Left renal cortex interstitium (tissue), 4 donors: ENCODE measurements around the gene SPATS1. TPM values are rescaled to one million over a fixed set of nuclear protein-coding genes. Genes with fewer than 3 reads are reported as not detected.
"Not testable (repeated sequence)": the region's sequence is repeated elsewhere in the genome, so short reads cannot be mapped to it uniquely, and the experiment has no call there.

ENCODE experiments used
- DNase-seq, 4 donors: peaks; one replicate each; pipeline ENCODE4 v3.0.0-alpha.2; 2013; ENCODE audit warnings: low read depth in 4 of 4, low spot score in 2 of 4, missing footprints in 1 of 4
- polyA plus RNA-seq, 4 donors: library from polyadenylated mRNA; unstranded; fragments of 120-200 nt; gene quantifications; one replicate each; pipeline ENCODE4 v1.2.1, GENCODE V29; 2013; ENCODE audit not compliant: insufficient read length in 4 of 4

SPATS1 gene
- polyA plus RNA-seq, 4 donors = not detected

DNA sequence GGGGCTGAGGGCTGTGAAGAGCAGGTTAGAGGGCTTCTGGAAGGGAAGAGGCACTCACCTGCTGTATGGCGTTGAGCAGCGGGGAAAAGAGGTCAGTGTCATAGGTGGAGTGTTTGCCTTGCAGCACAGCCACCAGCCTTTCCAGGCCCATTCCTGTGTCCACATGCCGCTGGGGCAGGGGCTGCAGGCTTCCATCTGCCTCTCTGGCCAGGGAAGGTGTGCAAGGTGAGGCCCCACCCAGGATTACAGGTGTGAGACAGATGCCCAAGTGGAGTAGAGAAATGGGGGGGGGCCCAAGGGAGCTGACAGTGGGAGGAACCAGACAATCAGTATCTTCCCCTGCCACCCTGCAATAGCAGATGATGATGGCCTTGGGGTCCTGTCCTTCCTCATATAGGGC lies 32.2 kb upstream of the SPATS1 start:
- DNase-seq = no peak

DNA sequence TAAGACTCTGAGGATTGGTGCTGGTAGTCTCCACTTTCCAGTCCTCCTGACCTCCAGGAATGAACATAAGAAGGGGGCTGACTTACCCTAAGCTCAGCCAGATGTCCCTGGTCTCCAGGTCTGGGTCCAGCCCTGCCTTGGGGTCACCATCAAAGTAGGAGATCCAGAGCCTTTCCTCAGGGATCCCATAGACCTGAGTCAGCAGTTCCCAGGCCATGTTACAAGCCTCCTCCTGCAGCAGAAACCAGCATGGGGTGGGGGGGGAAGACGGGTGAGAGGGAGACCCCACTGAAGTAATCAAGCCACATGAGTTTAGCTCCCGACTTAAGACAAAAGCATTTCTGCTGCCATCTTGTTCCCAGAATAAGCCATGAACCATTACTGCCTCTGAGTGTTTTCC lies 31.1 kb upstream of the SPATS1 start:
- DNase-seq = no peak

DNA sequence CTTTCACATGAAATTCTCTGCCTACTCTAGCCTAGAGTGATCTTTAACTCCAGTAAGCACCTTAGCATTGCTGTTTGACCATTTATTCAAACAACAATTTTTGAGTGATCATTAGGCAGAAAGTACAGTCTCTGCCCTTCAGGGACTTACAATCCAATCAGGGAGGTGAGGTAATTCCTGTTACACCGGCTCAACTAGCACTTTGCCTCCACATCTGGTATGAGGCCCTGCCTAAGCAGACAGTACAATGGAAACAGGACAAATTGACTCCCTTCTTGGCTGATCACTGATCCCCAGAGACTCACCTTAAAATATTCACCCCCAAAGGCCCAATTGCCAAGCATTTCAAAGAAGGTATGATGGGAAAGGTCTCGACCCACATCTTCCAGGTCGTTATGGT lies 30.7 kb upstream of the SPATS1 start:
- no peak for DNase-seq

DNA sequence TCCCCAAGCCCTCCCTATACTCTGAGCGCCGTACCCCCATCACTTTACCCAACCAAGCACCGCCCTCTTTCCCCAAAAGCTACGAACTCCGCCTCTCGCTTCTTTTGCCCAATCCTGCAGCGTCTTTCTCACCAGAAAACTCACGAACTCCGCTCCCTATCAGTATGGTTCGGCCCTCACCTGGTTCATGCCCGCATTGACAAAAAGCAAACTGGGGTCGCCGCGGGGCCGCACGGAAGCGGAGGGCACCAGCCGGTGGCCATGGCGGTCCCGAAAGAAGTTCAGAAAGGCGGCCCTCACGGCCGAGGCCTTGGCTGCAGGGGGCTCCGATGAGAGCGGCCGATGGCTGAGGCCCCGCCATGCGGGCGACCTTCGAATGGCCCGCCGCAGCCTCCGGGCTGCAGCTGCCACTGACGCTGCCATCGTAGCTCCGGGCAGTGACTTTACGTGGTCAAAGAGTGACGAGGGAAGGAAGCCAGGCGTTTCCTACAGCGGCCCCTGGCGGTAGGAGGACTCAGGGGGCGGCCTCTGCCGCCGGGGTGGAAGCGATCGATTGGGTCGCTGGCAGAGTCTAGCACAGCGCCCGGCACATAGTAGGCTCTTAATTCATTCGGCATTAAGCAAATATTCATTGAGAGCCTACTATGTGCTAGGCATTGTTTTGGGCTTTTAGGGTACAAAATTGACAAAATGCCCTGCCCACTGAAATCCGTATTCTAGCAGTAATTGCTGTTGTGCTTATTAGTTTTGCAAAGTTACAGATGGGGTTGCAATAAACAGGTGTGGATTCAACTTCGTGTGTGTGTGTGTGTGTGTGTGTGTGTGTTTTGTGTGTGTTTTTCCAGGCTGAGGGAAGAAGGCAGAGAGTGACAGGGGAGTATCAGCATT lies 29.3 kb upstream of the SPATS1 start, which contains the start of gene AARS2:
Gene AARS2 (minus strand): TSS at position 447 of the 888 bp plus-strand sequence. CDS start 24 bp downstream, at position 423.
- peak; percentile 62 to 74 (median 66) for DNase-seq

DNA sequence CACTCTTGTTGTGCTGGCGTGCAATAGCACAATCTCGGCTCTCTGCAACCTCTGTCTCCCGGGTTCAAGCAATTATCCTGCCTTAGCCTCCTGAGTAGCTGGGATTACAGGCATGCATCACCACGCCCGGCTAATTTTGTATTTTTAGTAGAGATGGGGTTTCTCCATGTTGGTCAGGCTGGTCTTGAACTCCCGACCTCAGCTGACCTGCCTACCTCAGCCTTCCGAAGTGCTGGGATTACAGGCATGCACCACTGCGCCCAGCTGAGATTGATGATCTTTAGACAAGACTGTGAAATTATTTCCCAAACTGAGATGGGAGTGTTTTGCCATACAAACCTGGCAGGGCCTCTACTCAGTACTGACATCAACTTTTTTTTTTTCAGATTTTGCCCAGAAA lies 27.8 kb upstream of the SPATS1 start:
- DNase-seq = not testable (repeated sequence)

DNA sequence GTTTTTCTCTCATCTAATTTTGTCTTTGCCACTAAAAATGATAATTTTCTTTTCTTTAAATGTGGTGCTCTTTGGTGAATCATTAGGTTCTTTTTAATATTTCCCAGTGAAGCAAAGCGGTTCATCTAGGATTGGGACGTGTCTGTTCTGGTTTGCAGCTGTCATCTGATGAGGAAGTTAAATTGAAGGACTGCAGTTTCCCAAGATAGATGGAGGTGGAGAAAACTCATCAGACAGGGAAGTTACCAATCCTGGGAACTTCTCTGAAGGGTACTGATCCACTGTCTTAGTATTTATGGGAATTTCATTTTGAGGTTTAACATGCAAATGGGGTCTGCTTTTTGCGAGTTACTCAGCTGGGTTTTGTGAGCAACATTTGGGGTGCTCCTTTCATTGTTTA lies 26.9 kb upstream of the SPATS1 start:
- no peak for DNase-seq

DNA sequence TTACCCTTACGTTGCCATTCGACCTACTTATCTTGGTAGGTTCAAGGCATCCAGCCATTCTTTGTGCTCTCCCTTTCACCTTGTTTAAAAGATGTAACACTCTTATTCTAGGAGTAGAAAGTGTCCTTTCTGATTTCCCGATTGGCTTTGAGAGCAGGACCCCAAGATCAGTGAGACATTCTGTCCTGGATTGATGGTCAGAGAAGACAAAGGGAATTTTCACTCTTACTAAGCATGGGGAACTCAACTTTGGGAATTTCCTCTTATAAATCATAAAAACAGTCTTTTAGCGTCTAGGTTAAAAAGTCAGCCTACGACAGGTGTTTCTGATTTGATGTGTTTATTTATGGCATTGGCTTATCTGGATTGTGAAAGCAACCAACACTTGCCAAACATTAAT lies 26.5 kb upstream of the SPATS1 start:
- no peak for DNase-seq

DNA sequence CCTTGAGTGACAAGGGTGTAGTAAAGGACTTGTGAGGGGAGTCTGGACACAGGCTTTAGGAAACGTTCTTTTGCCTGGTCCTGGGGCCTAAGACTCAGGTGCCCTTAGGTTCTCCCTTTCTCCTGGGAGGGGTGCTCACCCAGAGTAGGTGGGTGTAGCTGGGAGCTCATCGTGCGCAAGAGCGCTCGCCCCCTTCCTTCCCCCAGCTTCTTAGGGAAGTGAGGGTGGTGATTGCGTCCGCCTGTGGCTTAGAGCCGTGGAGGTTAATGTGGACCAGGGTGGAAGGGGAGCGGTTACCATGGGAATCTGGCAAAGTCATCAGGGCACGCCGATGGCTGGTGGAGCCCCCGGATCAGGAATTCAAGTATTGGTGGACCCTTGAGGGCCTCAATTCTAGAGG lies 26.0 kb upstream of the SPATS1 start:
- DNase-seq = no peak

DNA sequence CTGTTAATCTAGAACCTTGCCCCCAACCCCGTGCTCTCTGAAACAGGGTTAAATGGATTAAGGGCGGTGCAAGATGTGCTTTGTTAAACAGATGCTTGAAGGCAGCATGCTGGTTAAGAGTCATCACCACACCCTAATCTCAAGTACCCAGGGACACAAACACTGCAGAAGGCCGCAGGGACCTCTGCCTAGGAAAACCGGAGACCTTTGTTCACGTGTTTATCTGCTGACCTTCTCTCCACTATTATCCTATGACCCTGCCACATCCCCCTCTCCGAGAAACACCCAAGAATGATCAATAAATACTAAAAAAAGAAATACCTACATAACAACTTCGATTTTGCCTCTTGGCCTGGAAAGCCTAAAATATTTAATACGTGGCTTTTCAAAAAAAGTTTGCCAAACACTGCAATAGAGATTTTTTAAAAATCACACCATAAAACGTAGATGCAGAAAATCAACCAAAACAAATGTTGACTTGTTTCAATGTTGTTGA lies 25.3 kb upstream of the SPATS1 start:
- DNase-seq = not testable (repeated sequence)

DNA sequence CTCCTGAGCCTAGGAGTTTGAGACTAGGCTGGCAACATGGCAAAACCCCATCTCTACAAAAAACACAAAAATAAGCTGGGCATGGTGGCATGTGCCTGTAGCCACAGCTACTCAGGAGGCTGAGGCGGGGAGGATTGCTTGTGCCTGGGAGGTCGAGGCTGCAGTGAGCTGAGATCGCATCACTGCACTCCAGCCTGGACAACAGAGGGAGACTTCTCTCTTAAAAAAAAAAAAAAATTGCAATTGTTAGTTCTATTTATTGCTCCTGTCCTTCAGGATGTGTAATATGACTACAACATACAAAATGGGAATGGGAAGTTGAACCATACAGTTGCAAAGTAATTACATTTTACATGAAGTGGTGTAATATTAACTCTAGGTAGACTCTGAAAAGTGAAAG lies 21.2 kb upstream of the SPATS1 start:
- no peak for DNase-seq

DNA sequence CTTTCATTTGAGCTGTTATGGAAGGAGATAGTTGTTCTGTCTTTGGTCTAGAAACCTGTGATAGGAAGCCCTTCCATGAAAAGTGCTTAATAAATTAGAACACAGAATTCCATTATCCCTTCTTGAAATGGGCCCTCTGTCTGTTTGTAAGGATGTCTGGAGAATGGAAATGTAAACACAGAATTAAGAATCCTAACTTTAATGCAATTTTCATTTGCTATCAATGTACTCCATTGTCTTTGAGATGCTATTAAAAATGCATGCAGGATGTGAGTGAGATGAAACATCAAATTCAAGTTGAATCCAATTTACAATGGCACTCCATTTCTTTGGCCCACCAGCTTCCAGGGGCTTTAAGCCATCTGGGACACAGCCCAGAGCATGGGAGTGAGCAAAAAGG lies 15.4 kb upstream of the SPATS1 start:
- no peak for DNase-seq

DNA sequence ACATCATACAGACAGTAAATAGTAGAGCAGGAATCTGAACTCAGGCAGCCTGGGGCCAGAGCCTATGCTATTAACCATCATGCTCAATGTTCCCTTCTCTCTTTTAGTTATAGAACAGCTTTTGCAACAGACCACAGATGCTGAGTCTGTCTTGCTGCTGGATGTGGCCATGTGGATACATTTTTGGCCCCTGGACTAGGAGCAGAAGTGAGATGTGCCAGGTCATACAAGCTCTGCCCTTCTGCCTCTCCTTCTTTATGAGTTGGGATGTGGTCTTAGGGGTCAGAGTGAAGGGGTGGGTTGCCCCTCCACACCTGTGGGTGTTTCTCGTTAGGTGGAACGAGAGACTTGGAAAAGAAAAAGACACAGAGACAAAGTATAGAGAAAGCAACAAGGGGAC lies 14.7 kb upstream of the SPATS1 start:
- DNase-seq = no peak

DNA sequence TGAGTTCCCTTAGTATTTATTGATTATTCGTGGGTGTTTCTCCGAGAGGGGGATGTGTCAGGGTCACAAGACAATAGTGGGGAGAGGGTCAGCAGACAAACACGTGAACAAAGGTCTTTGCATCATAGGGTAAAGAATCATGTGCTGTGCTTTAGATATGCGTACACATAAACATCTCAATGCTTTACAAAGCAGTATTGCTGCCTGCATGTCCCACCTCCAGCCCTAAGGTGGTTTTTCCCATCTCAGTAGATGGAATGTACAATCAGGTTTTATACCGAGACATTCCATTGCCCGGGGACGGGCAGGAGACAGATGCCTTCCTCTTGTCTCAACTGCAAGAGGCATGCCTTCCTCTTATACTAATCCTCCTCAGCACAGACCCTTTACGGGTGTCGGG lies 14.2 kb upstream of the SPATS1 start:
- not testable (repeated sequence) for DNase-seq

DNA sequence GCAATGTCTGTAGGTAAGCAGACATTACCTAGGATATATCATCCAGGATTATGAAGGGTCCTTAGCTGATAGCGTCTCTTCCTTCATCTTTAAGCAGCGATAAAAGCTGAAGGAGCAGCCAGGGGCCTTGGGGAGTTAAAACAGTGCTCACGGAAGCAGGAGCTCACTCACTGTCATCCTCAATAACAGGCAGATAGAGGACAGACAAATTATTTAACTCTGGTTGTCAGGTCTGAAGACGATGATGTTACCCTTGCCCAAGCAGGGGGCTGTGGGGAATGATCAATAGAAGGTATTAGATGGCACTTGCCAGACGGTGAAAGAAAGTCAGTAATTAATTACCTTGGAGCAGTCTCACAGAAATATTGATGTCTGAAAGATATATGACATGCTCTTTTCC lies 12.6 kb upstream of the SPATS1 start:
- DNase-seq = no peak

DNA sequence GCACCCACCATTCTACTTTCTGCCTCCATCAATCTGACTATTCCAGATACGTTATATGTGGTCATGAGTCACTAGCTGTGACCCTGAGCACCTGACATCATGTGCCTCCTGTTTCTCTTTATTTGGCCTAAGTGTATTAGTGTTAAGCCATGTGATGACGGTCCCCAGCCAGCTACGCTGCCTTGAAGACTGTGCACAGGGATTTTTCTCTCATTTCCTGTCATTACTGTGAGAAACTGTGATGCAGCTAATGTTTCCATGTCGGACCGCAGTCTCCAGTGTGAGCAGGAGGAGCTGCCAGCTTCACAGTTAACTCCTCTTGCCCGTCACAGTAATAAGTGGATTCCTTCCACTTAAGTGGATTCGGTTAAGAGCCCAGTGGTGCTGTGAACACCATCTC lies 9.9 kb upstream of the SPATS1 start:
- no peak for DNase-seq

DNA sequence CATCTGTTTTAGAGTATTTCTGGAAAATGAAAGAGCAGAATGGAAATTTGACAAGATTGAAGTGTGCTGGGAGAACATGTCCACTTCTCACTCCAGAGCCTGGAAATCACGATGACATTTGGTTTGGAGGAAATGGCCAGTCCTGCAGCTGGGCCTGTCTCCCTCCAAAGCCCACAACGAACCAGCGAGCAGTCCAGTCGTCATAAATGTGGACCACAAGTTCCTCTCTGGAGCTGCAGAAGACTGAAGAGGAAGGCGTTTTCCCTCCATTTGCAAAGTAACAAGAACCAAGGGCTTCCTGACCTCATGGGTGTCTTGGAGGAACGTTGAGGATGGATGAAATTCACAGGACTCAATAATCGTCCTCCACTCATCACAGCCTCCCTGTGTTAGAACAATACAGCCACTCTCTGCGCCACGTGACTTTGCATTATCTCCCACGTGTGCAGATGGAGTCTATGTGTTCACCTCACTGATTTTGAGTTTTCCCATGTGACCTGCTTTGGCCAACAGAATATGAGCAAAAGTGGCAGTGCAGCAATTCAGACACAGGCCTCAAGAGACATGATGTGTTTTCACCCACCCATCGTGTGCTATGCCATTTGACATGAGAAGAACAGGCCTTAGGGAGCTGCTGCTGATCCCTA lies 9.1 kb upstream of the SPATS1 start:
- no peak for DNase-seq

DNA sequence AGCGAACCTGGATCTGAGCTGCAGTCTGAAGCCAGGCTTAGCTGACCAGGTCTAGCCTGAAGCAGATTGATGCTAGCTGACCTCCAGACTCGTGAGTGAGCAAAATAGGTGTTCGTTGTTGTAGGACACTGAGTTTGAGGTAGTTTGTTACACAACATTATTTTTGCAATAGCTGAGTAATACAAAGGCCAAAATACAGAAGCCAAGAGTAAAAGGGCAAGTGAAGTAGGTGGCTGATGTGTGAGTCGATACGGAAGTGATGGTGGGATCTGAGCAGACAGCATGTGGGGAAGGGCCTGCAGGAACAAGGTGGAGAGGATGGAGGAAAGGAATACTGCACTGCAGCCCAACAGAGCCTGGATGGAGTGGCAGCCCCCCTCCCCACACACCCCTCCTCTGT lies 8.5 kb upstream of the SPATS1 start:
- no peak for DNase-seq

DNA sequence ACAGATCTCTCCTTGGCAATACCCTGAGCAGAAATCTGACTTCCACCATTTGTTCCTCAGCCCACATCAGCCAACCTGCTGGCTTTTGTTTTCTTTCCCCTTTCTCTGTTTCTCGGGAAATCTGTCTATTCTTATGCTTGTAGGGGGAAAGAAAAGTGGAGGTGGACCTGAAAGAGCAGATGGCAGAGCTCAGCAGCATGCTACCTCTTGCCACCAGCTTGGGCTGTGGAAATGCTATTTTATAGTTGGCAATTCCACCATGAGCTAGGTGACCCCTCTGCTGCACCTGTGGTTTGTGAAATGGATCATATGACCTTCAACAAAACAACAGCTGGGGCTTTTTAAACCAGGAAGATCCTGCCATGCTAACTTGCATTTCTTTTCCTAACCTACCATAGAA lies 6.8 kb upstream of the SPATS1 start:
- no peak for DNase-seq

DNA sequence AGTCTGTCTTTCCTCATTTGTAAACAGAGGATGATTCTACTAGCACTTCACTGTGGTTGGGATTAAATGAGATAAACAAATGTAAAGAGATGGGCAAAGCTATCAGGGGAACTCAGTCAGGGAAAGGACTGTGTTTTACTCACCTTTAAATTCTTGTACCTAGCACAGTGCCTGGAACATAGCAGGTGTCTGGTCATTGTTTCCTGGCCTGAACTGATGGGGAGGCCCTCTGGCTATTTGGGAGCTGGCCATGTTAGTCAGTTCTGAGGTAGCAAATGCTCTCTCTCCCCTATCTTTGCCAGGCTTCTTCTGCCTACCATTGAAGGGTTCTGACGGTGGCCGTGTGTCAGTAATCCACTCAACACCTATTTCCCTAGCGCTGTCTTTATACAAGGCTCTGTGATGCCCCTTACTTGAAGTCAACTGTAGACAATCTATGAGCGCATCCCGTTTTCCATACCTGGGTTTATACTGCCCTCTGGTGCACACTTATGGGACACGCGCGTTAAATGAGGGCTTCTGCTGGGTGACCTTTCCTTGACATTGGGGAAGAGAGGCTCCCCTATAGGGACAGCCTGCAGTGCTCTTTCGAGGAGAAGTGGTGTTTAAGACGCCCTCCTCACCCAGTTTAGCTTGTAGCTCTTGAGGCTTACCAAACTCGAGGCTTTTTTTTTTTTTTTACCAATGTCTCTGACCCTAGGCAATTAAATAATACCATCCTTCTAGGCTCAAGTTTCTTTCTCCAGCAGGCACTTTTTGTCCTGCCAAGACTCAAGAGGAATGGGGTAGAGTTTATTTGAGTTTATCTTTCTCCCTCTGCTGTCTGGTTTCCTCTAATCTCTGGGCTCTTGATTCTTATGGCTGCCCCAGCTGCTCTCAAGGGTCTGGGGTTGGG lies 4.0 kb upstream of the SPATS1 start:
- peak in 1 of 4 donors; percentile 44 for DNase-seq

DNA sequence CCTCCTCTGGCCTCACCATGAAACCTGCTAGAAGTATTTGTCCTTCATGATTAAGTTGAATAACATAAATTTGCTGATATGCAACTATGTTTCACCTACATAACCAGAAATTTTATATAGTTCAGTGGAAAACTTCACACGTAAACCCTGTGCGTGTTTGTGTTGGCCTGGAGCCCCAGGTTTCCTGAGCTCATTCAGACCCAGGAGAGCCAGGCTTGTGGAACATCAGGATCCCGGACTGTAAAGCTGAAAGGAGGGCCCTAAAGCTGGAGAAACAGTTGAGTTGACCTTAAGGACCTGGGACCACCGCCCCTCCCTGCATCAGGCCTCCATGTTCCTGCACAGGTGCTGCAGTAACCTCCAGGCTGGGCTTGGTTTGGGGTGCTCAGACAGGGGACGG lies 3.1 kb upstream of the SPATS1 start:
- no peak for DNase-seq
